ENCODE data around the gene RAB15. TPM values are rescaled to one million over a fixed set of nuclear protein-coding genes. Genes with fewer than 3 reads are reported as not detected.
A peak's percentile ranks its signal among the peaks of the same experiment; 100 is the strongest.

RAB15 gene
- total RNA-seq, 2 donors from 2014 or later, result 12.9 to 51.4 TPM

DNA sequence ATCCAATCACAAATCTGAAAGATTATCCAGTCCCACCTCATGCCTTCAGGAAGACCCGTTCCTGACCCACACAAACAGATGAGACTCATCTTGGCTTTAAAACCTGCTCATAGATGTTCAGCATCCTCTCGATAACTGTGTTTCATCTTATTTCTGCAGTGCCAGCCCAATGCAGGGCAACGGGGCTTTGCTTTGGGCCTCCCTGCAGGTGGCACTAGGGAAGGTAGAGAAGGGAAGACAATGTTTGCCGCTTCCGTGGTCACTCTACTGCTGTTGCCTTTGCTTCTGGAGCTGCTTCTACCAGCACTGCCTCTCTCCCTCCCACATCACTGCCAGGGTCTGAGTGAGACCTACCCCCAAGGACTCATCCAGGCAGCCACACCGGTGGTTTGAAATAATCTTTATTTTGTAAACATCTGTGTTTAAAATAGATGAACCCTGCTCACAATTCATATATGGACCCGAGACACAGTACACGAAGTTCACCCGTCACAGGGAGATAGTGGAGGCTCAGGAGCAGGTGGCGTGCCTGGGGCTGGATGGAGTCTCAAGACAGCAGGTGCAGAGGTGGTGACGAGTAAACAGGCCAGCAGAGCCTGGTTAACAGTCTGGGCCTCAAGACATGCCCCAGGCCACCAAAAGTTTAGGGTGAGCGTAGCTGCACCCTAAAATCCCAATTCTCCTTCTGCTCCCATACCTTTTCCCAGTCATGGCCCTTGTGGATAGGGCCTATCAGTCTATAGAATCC is 26.5 kb downstream of the RAB15 start:
- DNase-seq (no peak), ATAC-seq (no peak)
- intact Hi-C loops (cut with DNase I), result no loop called here

DNA sequence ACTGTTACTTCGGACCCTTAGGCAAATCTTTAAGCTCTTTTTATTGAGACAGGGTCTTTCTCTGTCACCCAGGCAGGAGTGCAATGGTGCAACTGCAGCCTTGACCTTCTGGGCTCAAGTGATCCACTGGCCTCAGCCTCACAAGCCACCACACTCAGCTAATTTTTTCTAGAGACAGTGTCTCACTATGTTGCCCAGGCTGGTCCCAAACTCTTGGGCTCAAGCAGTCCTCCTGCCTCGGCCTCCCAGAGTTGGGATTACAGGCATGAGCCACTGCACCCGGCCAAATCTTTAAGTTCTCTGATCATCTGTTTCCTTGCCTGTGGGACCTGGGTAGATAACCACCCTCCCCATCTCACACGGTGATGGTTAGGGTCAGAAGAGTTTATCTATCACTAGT is 27.3 kb downstream of the RAB15 start:
- intact Hi-C loops (cut with DNase I), result no loop called here
- DNase-seq, result no peak

DNA sequence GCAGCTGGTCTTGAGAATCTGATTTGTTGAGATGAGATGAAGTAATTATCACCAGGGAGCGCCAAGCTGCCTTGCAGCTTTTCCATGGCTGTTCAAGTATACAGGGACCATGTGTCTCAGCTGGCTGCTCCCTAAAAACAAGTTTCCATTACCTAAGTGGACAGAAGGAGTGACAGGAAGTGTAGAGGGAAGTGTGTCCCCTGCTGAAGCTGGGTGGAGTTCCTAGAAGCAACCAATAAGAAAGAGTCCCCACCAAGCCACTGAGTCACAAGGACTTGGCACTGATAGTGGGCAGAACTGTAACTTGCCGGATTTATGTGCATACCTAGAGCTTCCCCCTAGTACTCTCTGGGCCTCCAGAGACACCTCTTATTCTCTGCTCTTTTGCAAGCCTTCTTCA is 28.1 kb downstream of the RAB15 start:
- intact Hi-C loops (cut with DNase I), result no loop called here
- ATAC-seq, result no peak
- DNase-seq, result no peak

More for the DNA sequence above, 27.3 kb downstream of the RAB15 start:
- no peak for ATAC-seq

DNA sequence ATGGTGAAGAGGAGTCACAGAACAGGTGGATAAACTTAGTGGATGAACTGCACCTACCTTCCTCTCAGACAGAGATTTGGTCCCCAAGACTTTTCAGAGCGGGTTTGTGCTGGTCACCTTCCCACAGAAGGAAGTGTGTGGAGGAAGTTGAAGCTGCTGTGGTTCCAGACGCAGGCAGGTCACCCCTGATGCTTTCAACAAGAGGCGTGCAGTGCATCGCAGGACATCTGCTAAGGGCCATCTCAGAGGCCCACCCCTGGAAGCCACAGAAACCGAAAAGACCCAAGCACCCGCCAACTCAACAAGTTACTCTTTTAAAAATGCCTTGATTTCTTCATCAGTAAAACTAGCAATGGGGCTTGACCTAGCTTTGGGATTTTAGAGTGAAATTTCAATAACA is 28.6 kb downstream of the RAB15 start:
- DNase-seq (no peak), ATAC-seq (no peak)
- intact Hi-C loops (cut with DNase I), result no loop called here

DNA sequence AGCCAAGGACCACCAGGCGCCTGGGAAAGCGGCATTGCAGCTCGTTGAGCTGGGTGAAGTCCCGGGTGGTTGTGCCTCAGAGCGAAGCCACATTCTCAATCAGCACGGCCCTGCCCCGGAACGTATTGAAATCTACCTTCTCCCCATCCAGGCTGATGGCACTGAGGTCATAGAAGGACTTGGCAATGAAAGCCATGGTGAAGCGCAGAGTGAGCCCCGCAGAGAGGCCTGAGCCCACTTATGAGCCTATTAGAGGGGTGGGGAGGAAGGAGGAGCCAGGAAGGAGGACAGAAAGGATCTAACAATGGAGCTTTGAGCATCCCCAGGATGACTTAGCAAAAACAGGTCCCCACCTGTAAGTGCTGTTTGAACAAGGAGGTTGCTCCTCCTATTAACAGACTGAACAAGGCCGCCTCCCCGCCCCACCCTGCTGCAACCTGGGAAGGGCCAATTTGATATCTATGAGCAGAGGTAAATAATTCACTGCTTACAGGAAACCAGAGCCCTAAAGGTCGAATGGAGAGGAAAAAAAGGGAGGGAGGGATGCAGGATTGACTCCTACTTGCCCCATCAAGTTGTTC is 29.5 kb downstream of the RAB15 start, which contains the start of gene GPX2:
TSS of gene GPX2 (minus strand) at position 215 of the 581 bp plus-strand sequence. CDS start at position 196, 19 bp downstream.
- intact Hi-C loops (cut with DNase I), result no loop called here
- no peak for DNase-seq
- ATAC-seq, result no peak

DNA sequence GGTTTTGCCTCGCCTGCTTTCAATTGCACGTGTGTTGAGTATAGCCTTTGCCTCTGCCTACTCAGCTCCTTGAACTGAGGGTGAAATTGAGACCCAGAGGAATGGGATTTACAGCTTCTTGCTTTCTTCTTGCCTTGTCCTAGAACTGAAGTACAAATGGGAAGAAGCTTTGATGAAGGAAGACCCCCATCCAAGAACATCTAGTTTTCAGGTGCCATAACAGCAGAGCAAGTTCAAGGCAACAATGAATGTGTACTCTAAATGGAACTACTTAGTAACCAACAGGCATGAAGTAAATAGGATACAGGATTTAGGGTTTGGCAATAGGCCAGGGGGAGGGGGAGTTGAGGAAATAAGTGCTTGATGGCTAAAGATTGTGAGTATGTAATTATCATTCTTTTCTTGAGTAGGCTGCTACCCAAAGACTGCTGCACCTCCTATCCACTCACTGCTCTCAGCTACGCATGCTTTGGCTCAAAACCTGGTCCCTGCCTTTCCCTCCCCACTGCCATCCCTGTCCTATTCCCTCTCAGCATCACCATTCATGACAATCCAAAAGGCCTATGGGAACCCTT is 31.7 kb downstream of the RAB15 start:
- no peak for ATAC-seq
- intact Hi-C loops (cut with DNase I), result no loop called here
- no peak for DNase-seq

DNA sequence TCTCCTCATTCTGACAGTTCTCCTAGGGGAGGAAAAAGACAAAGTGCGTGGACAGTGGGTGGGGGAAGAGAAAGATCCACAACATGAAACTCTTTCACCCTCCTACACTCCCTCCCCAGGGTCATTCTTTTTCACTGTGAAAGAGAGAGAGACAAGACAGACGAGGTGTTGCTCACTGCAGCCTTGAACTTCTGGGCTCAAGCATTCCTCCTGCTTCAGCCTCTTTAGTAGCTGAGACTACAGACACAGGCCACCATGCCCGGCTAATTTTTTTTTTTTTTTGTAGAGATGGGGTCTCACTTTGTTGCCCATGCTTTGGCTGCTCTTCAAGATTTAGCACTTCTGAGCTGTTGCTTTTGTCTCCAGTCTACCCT is 32.3 kb downstream of the RAB15 start:
- ATAC-seq (no peak), DNase-seq (no peak)
- intact Hi-C loops (cut with DNase I), result no loop called here

DNA sequence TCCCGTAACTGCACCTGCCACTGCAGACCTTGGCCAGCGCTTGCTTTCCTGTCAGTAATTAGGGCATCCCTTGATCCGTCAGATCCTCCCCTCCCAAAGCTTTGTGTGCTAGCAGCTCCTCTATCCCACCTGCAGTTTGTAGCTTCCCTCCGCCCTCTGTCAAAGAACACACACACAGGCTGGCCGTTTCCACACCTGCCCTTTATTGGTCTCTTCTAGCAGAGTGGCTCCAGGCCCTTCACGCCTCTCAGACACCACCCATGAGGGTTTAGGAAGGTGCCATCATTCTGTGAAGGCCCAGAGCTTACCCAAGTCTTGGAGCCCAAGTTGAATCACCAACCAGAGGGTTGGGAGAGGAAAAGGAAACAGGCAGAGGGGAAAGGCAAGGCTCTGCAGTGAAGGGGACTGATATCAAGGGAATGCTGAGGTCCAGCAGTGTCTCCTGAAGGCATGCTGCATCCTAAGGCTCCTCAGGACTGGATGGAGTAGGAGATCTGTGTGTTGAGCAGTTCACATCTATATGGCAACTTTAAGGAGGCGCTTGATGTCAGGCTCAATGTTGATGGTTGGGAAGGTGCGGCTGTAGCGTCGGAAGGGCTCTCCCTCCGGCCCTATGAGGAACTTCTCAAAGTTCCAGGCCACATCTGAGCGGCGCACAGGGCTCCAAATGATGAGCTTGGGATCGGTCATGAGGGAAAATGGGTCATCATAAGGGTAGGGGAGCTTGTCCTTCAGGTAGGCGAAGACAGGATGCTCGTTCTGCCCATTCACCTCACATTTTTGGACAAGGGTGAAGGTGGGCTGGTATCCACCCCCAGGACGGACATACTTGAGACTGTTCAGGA is 32.9 kb downstream of the RAB15 start:
- ATAC-seq (no peak), DNase-seq (no peak)
- intact Hi-C loops (cut with DNase I), result no loop called here

DNA sequence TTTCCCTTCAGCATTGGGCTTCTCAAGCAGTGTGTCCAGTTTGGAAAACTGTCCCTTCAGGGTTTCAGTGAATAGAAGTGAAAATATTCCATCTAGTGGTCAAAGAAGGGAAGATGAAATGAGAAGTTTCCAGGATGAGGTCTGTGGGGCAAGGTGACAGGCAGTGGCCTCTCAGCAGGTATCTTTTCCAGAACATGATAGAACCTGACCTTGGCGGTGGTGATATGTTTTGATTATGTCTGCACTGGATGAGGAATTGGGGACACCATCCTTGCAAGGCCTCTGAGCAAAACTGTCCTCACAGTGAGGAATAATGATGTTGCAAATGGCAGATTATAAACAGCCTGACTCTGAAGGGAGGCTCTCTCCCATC is 34.3 kb downstream of the RAB15 start:
- peak in 1 of 2 donors; percentile 54 for ATAC-seq
- intact Hi-C loops (cut with DNase I), result no loop called here
- DNase-seq, result no peak

DNA sequence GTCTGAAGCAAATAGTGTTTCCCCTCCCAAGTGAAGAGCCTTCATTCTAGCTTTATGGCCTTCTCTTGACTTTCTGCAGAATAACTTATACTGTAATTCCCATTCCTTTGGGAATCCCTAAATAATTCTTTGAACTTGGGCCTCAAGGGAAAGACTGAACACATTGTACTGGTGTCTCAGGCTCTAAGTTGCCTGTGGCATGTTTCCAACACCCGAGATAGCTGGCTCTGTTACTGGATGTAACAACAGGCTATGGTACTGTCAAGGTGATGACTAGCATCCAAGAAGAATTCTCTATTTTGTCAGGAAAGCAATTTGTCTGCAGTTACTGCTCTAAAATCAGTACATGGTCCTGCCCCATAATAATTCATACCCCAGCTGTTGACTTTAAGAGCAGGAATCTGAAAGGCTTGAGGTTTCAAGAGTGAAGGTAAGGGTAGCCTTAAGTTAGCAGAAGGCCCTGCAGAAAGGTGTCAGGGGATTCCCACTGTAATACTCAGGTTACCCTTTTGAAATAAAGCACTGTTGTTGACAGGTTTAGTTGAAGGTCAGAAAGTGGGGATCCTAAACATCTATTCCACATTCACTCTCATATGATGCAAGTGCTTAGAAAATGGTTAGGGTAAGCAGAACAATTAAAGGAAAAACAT is 34.8 kb downstream of the RAB15 start:
- DNase-seq (no peak), ATAC-seq (peak; percentile 43 to 70)
- intact Hi-C loops (cut with DNase I), result no loop called here

DNA sequence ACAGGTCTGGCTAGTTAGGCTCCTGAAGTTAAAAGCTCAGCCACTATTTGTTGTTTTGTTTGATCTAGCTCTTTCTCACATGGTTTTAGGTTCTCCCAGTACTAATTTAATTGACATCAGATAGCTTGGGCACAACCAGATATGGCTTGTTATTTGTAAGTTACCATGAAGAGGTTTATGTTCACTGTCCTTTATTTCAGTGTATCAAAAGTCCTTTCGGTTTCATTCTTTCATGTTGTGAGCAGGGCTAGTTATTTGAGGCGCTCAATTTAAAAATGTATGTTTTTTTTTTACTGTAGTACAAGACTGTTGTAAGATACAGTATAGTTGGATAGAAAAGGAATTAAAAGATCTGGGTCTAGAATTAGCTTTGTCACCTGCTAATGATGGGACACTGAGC is 36.6 kb downstream of the RAB15 start:
- no peak for ATAC-seq

DNA sequence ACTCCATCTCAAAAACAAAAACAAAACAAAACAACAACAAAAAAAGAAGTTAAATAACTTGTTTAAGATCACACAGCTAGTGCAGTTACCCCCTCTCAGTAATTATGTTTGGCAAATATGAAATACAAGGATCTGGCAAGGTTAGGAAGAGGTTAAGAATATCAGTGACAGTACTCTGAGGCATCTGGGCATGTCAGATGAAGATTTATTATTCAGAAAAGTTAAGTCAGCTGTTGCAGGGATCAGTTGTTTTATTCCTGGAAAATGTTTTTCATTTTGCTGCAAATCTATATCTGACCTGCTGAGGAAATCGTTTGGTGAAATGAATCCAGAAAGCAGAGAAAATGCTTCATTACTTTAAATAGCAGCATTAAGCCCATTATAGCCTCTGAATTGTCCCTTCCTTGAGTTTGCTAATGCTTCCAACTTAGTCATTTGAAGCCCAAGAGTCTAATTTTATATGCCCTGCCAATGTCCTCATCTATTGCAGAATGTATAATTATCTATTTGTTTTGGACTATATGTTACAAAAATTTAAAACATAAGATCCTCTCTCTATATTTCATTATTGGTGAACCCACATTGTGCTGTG is 37.7 kb downstream of the RAB15 start:
- ATAC-seq (no peak), DNase-seq (no peak)
- intact Hi-C loops (cut with DNase I), result no loop called here

More for the DNA sequence above, 36.6 kb downstream of the RAB15 start:
- DNase-seq, result no peak
- intact Hi-C loops (cut with DNase I), result no loop called here

DNA sequence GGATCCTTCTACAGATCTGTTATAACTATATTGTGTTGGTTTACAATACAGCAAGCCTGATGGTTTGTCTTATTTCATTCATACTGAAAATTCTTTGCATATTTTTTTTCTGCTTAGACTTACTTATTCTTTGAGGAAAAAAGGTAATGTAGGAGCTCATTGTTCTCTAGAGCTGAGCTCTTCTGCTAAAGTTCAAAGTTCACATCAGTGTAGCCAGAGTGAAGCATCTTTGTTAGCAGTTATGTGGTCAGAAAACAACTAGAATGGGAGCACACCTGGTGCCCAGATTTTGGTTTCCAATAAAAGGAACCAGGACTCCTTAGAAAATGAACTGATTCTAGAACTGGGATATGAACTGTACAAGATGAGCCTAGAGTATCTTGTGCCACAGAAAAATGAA is 39.9 kb downstream of the RAB15 start:
- intact Hi-C loops (cut with DNase I), result no loop called here
- no peak for DNase-seq
- no peak for ATAC-seq

DNA sequence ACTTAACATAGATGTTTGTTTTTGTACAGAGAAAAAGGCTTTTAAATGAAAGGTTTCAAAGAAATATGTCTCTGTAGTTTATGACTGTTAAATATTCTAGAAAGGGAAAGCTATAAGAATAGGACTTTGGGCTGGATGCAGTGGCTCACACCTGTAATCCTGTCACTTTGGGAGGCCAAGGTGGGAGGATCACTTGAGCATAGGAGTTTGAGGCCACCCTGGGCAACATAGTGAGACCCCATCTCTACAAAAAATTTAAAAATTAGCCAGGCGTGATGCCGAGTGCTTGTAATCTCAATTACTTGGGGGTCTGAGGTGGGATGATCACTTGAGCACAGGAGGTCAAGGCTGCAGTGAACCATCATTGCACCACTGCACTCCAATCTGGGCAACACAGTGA is 41.0 kb downstream of the RAB15 start:
- ATAC-seq, result no peak
- intact Hi-C loops (cut with DNase I), result no loop called here
- DNase-seq, result no peak

DNA sequence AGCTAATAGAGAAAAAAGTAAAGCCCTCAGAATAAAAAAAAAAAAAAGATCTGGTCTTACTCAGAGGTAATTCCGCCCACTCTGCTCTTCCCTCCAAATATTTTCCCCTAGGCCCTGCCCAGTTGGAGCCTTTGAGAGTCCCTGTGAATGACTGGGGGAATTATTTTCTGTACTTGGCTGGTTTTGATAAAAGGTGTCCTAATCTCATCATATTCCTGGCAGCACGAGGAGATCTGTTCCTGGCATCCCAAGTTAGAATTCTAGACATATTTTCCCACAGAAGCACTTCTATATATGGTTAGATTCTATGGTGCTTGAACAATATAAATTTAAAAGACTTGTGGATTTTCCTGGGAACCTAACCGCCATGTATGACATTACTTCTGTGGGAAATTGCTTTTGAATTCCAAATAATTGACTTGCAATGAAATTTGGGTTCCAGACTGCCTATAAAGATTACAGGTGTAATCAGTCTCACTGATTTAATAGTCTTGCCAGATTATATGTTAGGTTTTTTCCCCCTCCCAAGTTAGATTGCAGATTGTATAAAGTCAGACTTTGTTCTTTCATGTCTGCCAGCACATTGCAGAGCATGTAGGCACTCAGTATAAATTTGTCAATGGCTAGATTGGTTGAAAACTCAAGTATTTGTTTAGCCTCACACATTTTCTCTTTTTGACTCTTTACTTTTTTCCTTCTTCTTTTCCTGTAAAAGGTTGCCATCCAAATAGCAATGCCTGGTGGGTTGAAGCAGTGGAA is 41.9 kb downstream of the RAB15 start:
- intact Hi-C loops (cut with DNase I), result no loop called here
- DNase-seq (no peak), ATAC-seq (peak; percentile 71 to 91)

DNA sequence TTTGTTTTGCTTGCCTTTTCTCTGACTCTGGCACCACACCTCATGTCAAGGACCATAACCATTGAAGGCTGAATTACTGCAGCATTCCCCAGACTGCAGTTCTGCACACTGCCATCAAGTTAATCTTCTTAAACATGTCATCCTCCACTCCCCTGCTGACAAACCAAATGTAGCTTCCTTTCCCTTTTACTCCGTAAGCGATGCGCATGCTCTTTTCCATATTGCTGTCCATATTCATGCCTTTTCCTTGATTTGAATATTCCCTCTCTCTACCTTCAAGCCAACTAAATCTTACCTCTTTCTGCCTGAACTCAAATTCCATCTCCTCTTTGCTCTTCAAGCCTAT is 43.1 kb downstream of the RAB15 start:
- intact Hi-C loops (cut with DNase I), result no loop called here

DNA sequence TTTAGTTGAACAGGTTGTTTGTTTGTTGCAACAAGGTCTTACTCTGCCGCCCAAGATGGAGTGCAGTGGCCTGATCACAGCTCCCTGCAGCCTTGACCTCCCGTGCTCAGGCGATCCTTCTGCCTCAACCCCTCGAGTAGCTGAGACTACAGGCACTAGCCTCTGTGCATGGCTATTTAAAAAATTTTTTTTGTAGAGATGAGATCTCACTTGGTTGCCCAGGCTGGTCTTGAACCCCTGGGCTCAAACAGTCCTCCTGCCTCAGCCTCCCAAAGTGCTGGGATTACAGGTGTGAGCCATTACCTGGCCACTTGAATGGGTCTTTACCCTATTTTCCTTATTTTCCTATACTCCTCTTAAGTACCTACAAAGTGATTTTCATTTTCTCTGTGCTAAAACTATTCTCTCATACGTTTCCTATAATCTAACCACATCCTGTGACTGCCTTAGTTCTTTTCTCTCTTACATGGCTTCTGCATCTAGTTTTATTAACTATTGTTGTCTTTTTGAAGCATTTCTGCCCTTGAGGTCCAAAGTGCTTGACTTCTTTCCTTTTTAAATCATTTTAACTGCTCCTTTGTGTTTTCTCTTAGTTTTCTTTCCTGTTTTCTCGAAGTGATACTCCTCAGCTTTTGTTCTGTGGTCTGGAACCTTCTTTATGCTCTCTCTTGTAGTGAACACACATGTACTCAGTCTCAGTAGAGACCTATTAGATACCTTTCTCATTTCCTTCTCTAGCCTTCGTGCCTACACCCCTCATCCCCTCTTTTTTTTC is 43.7 kb downstream of the RAB15 start:
- DNase-seq (no peak), ATAC-seq (no peak)
- intact Hi-C loops (cut with DNase I), result no loop called here

More for the DNA sequence above, 43.1 kb downstream of the RAB15 start:
- ATAC-seq (no peak), DNase-seq (no peak)

DNA sequence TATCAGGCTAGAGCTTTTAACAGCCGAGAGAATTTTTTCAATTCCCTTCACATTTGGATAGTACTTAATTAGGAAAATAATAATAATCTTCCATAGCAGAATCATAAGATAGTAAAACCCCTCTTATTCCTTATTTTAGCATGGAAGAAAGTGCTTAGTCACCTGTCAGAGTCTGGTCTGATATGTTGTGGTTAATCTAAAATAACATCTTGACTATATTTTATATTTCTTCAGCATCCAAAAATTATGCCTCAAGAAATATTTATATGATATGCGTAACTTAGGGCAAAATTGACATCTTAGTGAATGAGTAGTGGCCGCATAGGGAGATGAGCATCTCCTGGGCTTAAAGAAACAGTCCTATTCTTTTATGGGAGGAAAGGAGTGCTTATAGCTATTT is 45.1 kb downstream of the RAB15 start:
- DNase-seq, result no peak
- intact Hi-C loops (cut with DNase I), result no loop called here
- ATAC-seq, result no peak

Measured in left cardiac atrium (tissue), 4 donors.